ENCODE results near the gene ATCAY. TPM values are rescaled to one million over a fixed set of nuclear protein-coding genes. Genes with fewer than 3 reads are reported as not detected.
A peak's percentile ranks its signal among the peaks of the same experiment; 100 is the strongest.

The ATCAY gene
- total RNA-seq, 1 donor: not detected

GRCh38 chr19:3852614-3853254 lies 27.8 kb upstream of the ATCAY start:
- H3K4me3 ChIP-seq (ENCODE audit: low read depth, low read length): no peak overlapping the region
- peak; percentile 71 for DNase-seq (ENCODE audit: low read depth)
- TF ChIP-seq, protein P1, sequence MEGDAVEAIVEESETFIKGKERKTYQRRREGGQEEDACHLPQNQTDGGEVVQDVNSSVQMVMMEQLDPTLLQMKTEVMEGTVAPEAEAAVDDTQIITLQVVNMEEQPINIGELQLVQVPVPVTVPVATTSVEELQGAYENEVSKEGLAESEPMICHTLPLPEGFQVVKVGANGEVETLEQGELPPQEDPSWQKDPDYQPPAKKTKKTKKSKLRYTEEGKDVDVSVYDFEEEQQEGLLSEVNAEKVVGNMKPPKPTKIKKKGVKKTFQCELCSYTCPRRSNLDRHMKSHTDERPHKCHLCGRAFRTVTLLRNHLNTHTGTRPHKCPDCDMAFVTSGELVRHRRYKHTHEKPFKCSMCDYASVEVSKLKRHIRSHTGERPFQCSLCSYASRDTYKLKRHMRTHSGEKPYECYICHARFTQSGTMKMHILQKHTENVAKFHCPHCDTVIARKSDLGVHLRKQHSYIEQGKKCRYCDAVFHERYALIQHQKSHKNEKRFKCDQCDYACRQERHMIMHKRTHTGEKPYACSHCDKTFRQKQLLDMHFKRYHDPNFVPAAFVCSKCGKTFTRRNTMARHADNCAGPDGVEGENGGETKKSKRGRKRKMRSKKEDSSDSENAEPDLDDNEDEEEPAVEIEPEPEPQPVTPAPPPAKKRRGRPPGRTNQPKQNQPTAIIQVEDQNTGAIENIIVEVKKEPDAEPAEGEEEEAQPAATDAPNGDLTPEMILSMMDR (IDR thresholded peaks at IDR 0.05; ENCODE audit: insufficient read depth, low read length): peak; percentile 9

DNA sequence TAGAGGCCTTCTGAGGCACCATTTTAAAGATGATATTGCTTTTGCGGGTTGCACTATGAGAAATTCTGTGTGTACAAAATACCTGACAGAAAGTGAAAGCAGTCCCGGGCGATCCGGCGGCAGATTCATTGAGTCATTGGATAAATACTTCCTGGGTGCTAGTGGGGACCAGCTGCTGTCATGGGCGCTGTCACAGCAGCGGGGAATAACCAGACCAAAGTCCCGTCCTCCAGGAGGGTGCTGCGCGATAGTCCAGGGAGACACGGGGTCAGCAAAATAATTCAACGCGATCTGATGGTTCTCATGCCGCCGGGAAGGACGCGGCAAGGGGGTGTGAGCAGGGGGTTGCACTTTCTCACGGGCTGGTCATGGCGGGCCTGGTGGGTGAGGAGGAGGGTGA lies 25.2 kb upstream of the ATCAY start:
- H3K4me3 ChIP-seq (ENCODE audit: low read depth, low read length): no peak overlapping the region
- DNase-seq (ENCODE audit: low read depth): no peak
- TF ChIP-seq, protein P1 (IDR thresholded peaks at IDR 0.05; ENCODE audit: insufficient read depth, low read length): no peak

- no peak overlapping the region for H3K4me3 ChIP-seq (ENCODE audit: low read depth, low read length)
- TF ChIP-seq, protein P1 (IDR thresholded peaks at IDR 0.05; ENCODE audit: insufficient read depth, low read length): no peak
- no peak for DNase-seq (ENCODE audit: low read depth)
Measured at GRCh38 chr19:3857449-3858003, 23.0 kb upstream of the ATCAY start.

- TF ChIP-seq, protein P1 (IDR thresholded peaks at IDR 0.05; ENCODE audit: insufficient read depth, low read length): no peak
- no peak overlapping the region for H3K4me3 ChIP-seq (ENCODE audit: low read depth, low read length)
- DNase-seq (ENCODE audit: low read depth): no peak
Measured at GRCh38 chr19:3860499-3860898, 20.0 kb upstream of the ATCAY start.

GRCh38 chr19:3862826-3863500 lies 17.5 kb upstream of the ATCAY start:
- DNase-seq (ENCODE audit: low read depth): no peak
- TF ChIP-seq, protein P1 (IDR thresholded peaks at IDR 0.05; ENCODE audit: insufficient read depth, low read length): no peak
- H3K4me3 ChIP-seq (ENCODE audit: low read depth, low read length): no peak overlapping the region

- TF ChIP-seq, protein P1 (IDR thresholded peaks at IDR 0.05; ENCODE audit: insufficient read depth, low read length): no peak
- DNase-seq (ENCODE audit: low read depth): no peak
- H3K4me3 ChIP-seq (ENCODE audit: low read depth, low read length): no peak overlapping the region
Measured at GRCh38 chr19:3863648-3864047, 16.8 kb upstream of the ATCAY start.
